Upper lobe of left lung (tissue), 6 donors: ENCODE data around the gene UST. TPM values are rescaled to one million over a fixed set of nuclear protein-coding genes. Genes with fewer than 3 reads are reported as not detected.

Experiments
- ATAC-seq, 2 donors: fragments of 200-7000 bp; cut with Tn5 transposase; one replicate each; pipeline ENCODE4 v1.9.1; 2022; ENCODE audit warnings: mild to moderate bottlenecking in 2 of 2, moderate library complexity in 2 of 2; ENCODE audit not compliant: low FRiP score in 2 of 2
- DNase-seq, 2 donors: peaks; one replicate each; pipeline ENCODE4 v3.0.0-alpha.2; 2019 to 2020
- H3K27ac ChIP-seq, 4 donors: fragments of 200-600 bp; sonication (generic); one replicate each; pipeline ENCODE4 v1.5.1; 2016 to 2019
- H3K27me3 ChIP-seq, 4 donors: fragments of 200-600 bp; sonication (generic); one replicate each; pipeline ENCODE4 v1.5.1; 2017 to 2019
- H3K36me3 ChIP-seq, 4 donors: fragments of 200-600 bp; sonication (generic); one replicate each; pipeline ENCODE4 v1.5.1; 2016 to 2019
- H3K4me1 ChIP-seq, 4 donors: fragments of 200-600 bp; sonication (generic); one replicate each; pipeline ENCODE4 v1.5.1; 2018 to 2019
- H3K4me3 ChIP-seq, 4 donors: fragments of 200-600 bp; sonication (generic); one replicate each; pipeline ENCODE4 v1.5.1; 2017 to 2019; ENCODE audit warnings: mild to moderate bottlenecking in 2 of 4, moderate library complexity in 1 of 4
- H3K9me3 ChIP-seq, 4 donors: fragments of 200-600 bp; sonication (generic); one replicate each; pipeline ENCODE4 v1.5.1; 2018 to 2019
- CTCF ChIP-seq, 6 experiments: fragments of 450-650 bp in 4 of 6; fragments of 200-600 bp in 2 of 6; sonication (generic) in 2 of 6; IDR thresholded peaks; one replicate each; pipeline ENCODE4 v1.5.1; 2016 to 2019; ENCODE audit warnings: antibody characterized with exemption in 6 of 6
- EP300 ChIP-seq, 4 donors: sonication (generic); formaldehyde crosslinking; IDR thresholded peaks; one replicate each; pipeline ENCODE4 v1.5.1; 2017; ENCODE audit warnings: antibody characterized with exemption in 4 of 4, control low read depth in 2 of 4
- POLR2A ChIP-seq, 4 donors: fragments of 450-650 bp; IDR thresholded peaks; one replicate each; pipeline ENCODE4 v1.5.1; 2016 to 2017; ENCODE audit warnings: antibody characterized with exemption in 4 of 4, mild to moderate bottlenecking in 2 of 4
- POLR2AphosphoS5 ChIP-seq, 2 donors: sonication (generic); formaldehyde crosslinking; IDR thresholded peaks; one replicate each; pipeline ENCODE4 v1.5.1; 2017; ENCODE audit warnings: antibody characterized with exemption in 2 of 2
- WGBS, 2 donors: methylation state at CpG; one replicate each; pipeline ENCODE4 v1.1.5; 2017 to 2018; 5-methylcytosine and 5-hydroxymethylcytosine counted together
- total RNA-seq, 6 donors: library from RNA; depleted of rRNA in 4 of 6; stranded (reverse); fragments of >200 nt in 4 of 6; gene quantifications; one replicate each; pipeline versions ENCODE4 v1.1.0 to v1.2.1, GENCODE V29; 2016 to 2021
- donor health status: DM: no; HTN: no; CAD: no; lungs with moderate emphysema.
- donor health status: DM: no; HTN: yes; CAD: no; lungs with severe emphysema.

The UST gene
- total RNA-seq, 6 donors from 2014 or later, result 10.2 to 21.6 (median 14.2) TPM

- TF ChIP-seq POLR2A (IDR thresholded peaks at IDR 0.05) (no peak), POLR2AphosphoS5 (IDR thresholded peaks at IDR 0.05) (no peak), EP300 (IDR thresholded peaks at IDR 0.05) (no peak), CTCF (IDR thresholded peaks at IDR 0.05) (no peak)
- no peaks in the 10 kb centered on the region for H3K4me1 ChIP-seq
- no peaks in the 10 kb centered on the region for H3K9me3 ChIP-seq
- ATAC-seq, result no peak
- no peaks in the 10 kb centered on the region for H3K36me3 ChIP-seq
- H3K27me3 ChIP-seq, result no peaks in the 10 kb centered on the region
- DNase-seq, result no peak
- H3K4me3 ChIP-seq, result no peak overlapping the region
- WGBS, 2 donors, result 80 to 86% methylated on average over 11 of the region's 11 CpGs
- H3K27ac ChIP-seq, result no peak overlapping the region
These were observed 43.1 kb downstream of the UST start for GRCh38 chr6:148789948-148790347.

- TF ChIP-seq EP300 (IDR thresholded peaks at IDR 0.05) (no peak), POLR2AphosphoS5 (IDR thresholded peaks at IDR 0.05) (no peak), CTCF (IDR thresholded peaks at IDR 0.05) (no peak), POLR2A (IDR thresholded peaks at IDR 0.05) (no peak)
- no peak for ATAC-seq
- no peak overlapping the region for H3K27ac ChIP-seq
- WGBS, 2 donors, result 96% methylated on average over 4 to 10 of the region's 10 CpGs
- H3K36me3 ChIP-seq, result no peaks in the 10 kb centered on the region
- DNase-seq, result no peak
- H3K4me1 ChIP-seq, result no peaks in the 10 kb centered on the region
- H3K9me3 ChIP-seq, result no peaks in the 10 kb centered on the region
- H3K4me3 ChIP-seq, result no peak overlapping the region
- H3K27me3 ChIP-seq, result no peaks in the 10 kb centered on the region
These were observed 43.6 kb downstream of the UST start for GRCh38 chr6:148790404-148790803.

GRCh38 chr6:148790817-148791216 is 44.0 kb downstream of the UST start:
- no peak for DNase-seq
- no peaks in the 10 kb centered on the region for H3K36me3 ChIP-seq
- H3K27ac ChIP-seq, result no peak overlapping the region
- no peak for TF ChIP-seq EP300 (IDR thresholded peaks at IDR 0.05)
- no peak for TF ChIP-seq POLR2AphosphoS5 (IDR thresholded peaks at IDR 0.05)
- TF ChIP-seq POLR2A (IDR thresholded peaks at IDR 0.05), result no peak
- TF ChIP-seq CTCF (IDR thresholded peaks at IDR 0.05), result no peak
- no peaks in the 10 kb centered on the region for H3K9me3 ChIP-seq
- H3K27me3 ChIP-seq, result no peaks in the 10 kb centered on the region
- H3K4me3 ChIP-seq, result no peak overlapping the region
- no peaks in the 10 kb centered on the region for H3K4me1 ChIP-seq
- no peak for ATAC-seq
- 90 to 94% methylated on average over 10 of the region's 10 CpGs for WGBS, 2 donors

GRCh38 chr6:148791372-148791771 is 44.5 kb downstream of the UST start:
- H3K36me3 ChIP-seq, result no peaks in the 10 kb centered on the region
- H3K27ac ChIP-seq, result no peak overlapping the region
- no peak overlapping the region for H3K4me3 ChIP-seq
- H3K9me3 ChIP-seq, result no peaks in the 10 kb centered on the region
- H3K27me3 ChIP-seq, result no peaks in the 10 kb centered on the region
- 80 to 89% methylated on average over 3 of the region's 3 CpGs for WGBS, 2 donors
- ATAC-seq, result no peak
- H3K4me1 ChIP-seq, result no peaks in the 10 kb centered on the region
- DNase-seq, result no peak
- TF ChIP-seq CTCF (IDR thresholded peaks at IDR 0.05) (no peak), POLR2A (IDR thresholded peaks at IDR 0.05) (no peak), EP300 (IDR thresholded peaks at IDR 0.05) (no peak), POLR2AphosphoS5 (IDR thresholded peaks at IDR 0.05) (no peak)

GRCh38 chr6:148793721-148794120 is 46.9 kb downstream of the UST start:
- TF ChIP-seq CTCF (IDR thresholded peaks at IDR 0.05) (no peak), POLR2AphosphoS5 (IDR thresholded peaks at IDR 0.05) (no peak), POLR2A (IDR thresholded peaks at IDR 0.05) (no peak), EP300 (IDR thresholded peaks at IDR 0.05) (no peak)
- Histone ChIP-seq H3K4me1 (no peaks in the 10 kb centered on the region), H3K9me3 (no peaks in the 10 kb centered on the region), H3K27ac (no peak overlapping the region), H3K4me3 (no peak overlapping the region), H3K36me3 (no peaks in the 10 kb centered on the region), H3K27me3 (no peaks in the 10 kb centered on the region)
- DNase-seq, result no peak
- 82 to 100% methylated on average over 2 of the region's 2 CpGs for WGBS, 2 donors
- no peak for ATAC-seq
